SJCRH30 (cell line): Measurements from ENCODE around the gene CCL14. TPM values are rescaled to one million over a fixed set of nuclear protein-coding genes. Genes with fewer than 3 reads are reported as not detected.
"Not testable (repeated sequence)": the region's sequence is repeated elsewhere in the genome, so short reads cannot be mapped to it uniquely, and the experiment has no call there.

Experiments
- DNase-seq, 2 experiments: peaks; one replicate each; pipeline ENCODE4 v3.0.0-alpha.2; 2015 to 2020
- H3K27ac ChIP-seq: fragments of 250-450 bp; sonication (Bioruptor Pico); 2 replicates; pipeline ENCODE4 v1.5.1; 2020; ENCODE audit warnings: mild to moderate bottlenecking, moderate library complexity
- H3K27me3 ChIP-seq: fragments of 250-450 bp; sonication (Bioruptor Pico); 2 replicates; pipeline ENCODE4 v1.5.1; 2020; ENCODE audit warnings: mild to moderate bottlenecking, moderate library complexity
- H3K36me3 ChIP-seq: fragments of 250-450 bp; sonication (Bioruptor Pico); 2 replicates; pipeline ENCODE4 v1.5.1; 2020; ENCODE audit warnings: mild to moderate bottlenecking, moderate library complexity
- H3K4me1 ChIP-seq: fragments of 250-450 bp; sonication (Bioruptor Pico); 2 replicates; pipeline ENCODE4 v1.5.1; 2020; ENCODE audit warnings: mild to moderate bottlenecking, moderate library complexity
- H3K4me3 ChIP-seq: fragments of 250-450 bp; sonication (Bioruptor Pico); 2 replicates; pipeline ENCODE4 v1.5.1; 2020; ENCODE audit warnings: mild to moderate bottlenecking, moderate library complexity
- H3K9me3 ChIP-seq: fragments of 250-450 bp; sonication (Bioruptor Pico); replicated peaks from 2 replicates; pipeline ENCODE4 v1.5.1; 2020; ENCODE audit warnings: mild to moderate bottlenecking, moderate library complexity
- total RNA-seq: library from RNA; depleted of rRNA; stranded (reverse); fragments of >200 nt; shearing (Covaris generic); gene quantifications from 2 replicates; pipeline ENCODE4 v1.2.3, GENCODE V29; 2014; rRNA removed

The CCL14 gene
- total RNA-seq: not detected in 2 replicates

GRCh38 chr17:35986643-35987042 is at the start of gene CCL14:
Gene CCL14, minus strand, starts transcription at chr17:35986729. Its CDS starts 80 bp downstream, at chr17:35986649.
- peaks cover 13% of the 10 kb centered on the region; the same call in 1 of the 2 replicates for H3K27me3 ChIP-seq
- no peak within 1 kb of the TSS for H3K27ac ChIP-seq
- DNase-seq: no peak
- H3K4me3 ChIP-seq: no peak within 1 kb of the TSS
- H3K36me3 ChIP-seq: no peaks in the 10 kb centered on the region
- no peaks in the 10 kb centered on the region for H3K9me3 ChIP-seq
- no peaks in the 10 kb centered on the region for H3K4me1 ChIP-seq

GRCh38 chr17:36036235-36036634 is 49.7 kb upstream of the CCL14 start:
- Histone ChIP-seq H3K27me3 (peaks cover 20% of the 10 kb centered on the region), H3K4me1 (no peaks in the 10 kb centered on the region), H3K4me3 (no peak overlapping the region), H3K9me3 (no peaks in the 10 kb centered on the region), H3K27ac (no peak overlapping the region), H3K36me3 (no peaks in the 10 kb centered on the region)
- no peak for DNase-seq

GRCh38 chr17:36034127-36034526 is 47.6 kb upstream of the CCL14 start:
- Histone ChIP-seq H3K36me3 (no peaks in the 10 kb centered on the region), H3K4me3 (no peak overlapping the region), H3K9me3 (no peaks in the 10 kb centered on the region), H3K27me3 (peaks cover 20% of the 10 kb centered on the region), H3K27ac (no peak overlapping the region), H3K4me1 (no peaks in the 10 kb centered on the region)
- DNase-seq: no peak

GRCh38 chr17:36030956-36031355 is 44.4 kb upstream of the CCL14 start:
- no peaks in the 10 kb centered on the region for H3K9me3 ChIP-seq
- H3K27me3 ChIP-seq: peaks cover 13% of the 10 kb centered on the region
- no peaks in the 10 kb centered on the region for H3K4me1 ChIP-seq
- no peak overlapping the region for H3K27ac ChIP-seq
- H3K36me3 ChIP-seq: no peaks in the 10 kb centered on the region
- no peak overlapping the region for H3K4me3 ChIP-seq
- no peak for DNase-seq

GRCh38 chr17:36027761-36028160 is 41.2 kb upstream of the CCL14 start:
- no peak for DNase-seq
- no peak overlapping the region for H3K4me3 ChIP-seq
- peaks cover 10% of the 10 kb centered on the region; the same call in 1 of the 2 replicates for H3K27me3 ChIP-seq
- H3K9me3 ChIP-seq: no peaks in the 10 kb centered on the region
- no peak overlapping the region for H3K27ac ChIP-seq
- H3K4me1 ChIP-seq: no peaks in the 10 kb centered on the region
- no peaks in the 10 kb centered on the region for H3K36me3 ChIP-seq

GRCh38 chr17:36024106-36024869 is 37.8 kb upstream of the CCL14 start:
- 0 out of 2 replicates have a peak, but pooled peaks cover 5% of the 10 kb centered on the region for H3K27me3 ChIP-seq
- no peaks in the 10 kb centered on the region for H3K4me1 ChIP-seq
- H3K9me3 ChIP-seq: no peaks in the 10 kb centered on the region
- H3K36me3 ChIP-seq: no peaks in the 10 kb centered on the region
- H3K4me3 ChIP-seq: no peak overlapping the region
- DNase-seq: no peak
- no peak overlapping the region for H3K27ac ChIP-seq

GRCh38 chr17:36019423-36019822 is 32.9 kb upstream of the CCL14 start:
- Histone ChIP-seq H3K4me1 (no peaks in the 10 kb centered on the region), H3K4me3 (no peak overlapping the region), H3K9me3 (no peaks in the 10 kb centered on the region), H3K36me3 (no peaks in the 10 kb centered on the region), H3K27ac (no peak overlapping the region), H3K27me3 (peaks cover 21% of the 10 kb centered on the region)
- DNase-seq: no peak

GRCh38 chr17:36017799-36018198 is 31.3 kb upstream of the CCL14 start, which contains the start of gene CCL23:
Gene CCL23, minus strand, starts transcription at chr17:36017972. Its CDS starts 75 bp downstream, at chr17:36017897.
- no peaks in the 10 kb centered on the region for H3K36me3 ChIP-seq
- H3K27me3 ChIP-seq: peaks cover 17% of the 10 kb centered on the region
- no peaks in the 10 kb centered on the region for H3K9me3 ChIP-seq
- no peak for DNase-seq
- no peaks in the 10 kb centered on the region for H3K4me1 ChIP-seq
- H3K4me3 ChIP-seq: no peak within 1 kb of the TSS
- no peak within 1 kb of the TSS for H3K27ac ChIP-seq

GRCh38 chr17:36016555-36016954 is 30.0 kb upstream of the CCL14 start:
- Histone ChIP-seq H3K9me3 (no peaks in the 10 kb centered on the region), H3K36me3 (no peaks in the 10 kb centered on the region), H3K27me3 (peaks cover 17% of the 10 kb centered on the region), H3K4me1 (no peaks in the 10 kb centered on the region), H3K4me3 (no peak overlapping the region), H3K27ac (no peak overlapping the region)
- no peak for DNase-seq

- not testable (repeated sequence) for DNase-seq
Measured at GRCh38 chr17:36015895-36016294, 29.4 kb upstream of the CCL14 start.

GRCh38 chr17:36014946-36015345 is 28.4 kb upstream of the CCL14 start:
- Histone ChIP-seq H3K36me3 (no peaks in the 10 kb centered on the region), H3K4me3 (no peak overlapping the region), H3K27ac (no peak overlapping the region), H3K4me1 (no peaks in the 10 kb centered on the region), H3K9me3 (no peaks in the 10 kb centered on the region), H3K27me3 (peaks cover 17% of the 10 kb centered on the region)
- no peak for DNase-seq

More at GRCh38 chr17:36015895-36016294, 29.4 kb upstream of the CCL14 start:
- peaks cover 17% of the 10 kb centered on the region for H3K27me3 ChIP-seq
- H3K9me3 ChIP-seq, H3K36me3 ChIP-seq, H3K4me1 ChIP-seq, H3K4me3 ChIP-seq, H3K27ac ChIP-seq: not testable (repeated sequence)

GRCh38 chr17:36011201-36011600 is 24.7 kb upstream of the CCL14 start:
- DNase-seq: no peak
- no peaks in the 10 kb centered on the region for H3K9me3 ChIP-seq
- no peaks in the 10 kb centered on the region for H3K4me1 ChIP-seq
- H3K27me3 ChIP-seq: peaks cover 16% of the 10 kb centered on the region
- no peak overlapping the region for H3K4me3 ChIP-seq
- H3K27ac ChIP-seq: no peak overlapping the region
- no peaks in the 10 kb centered on the region for H3K36me3 ChIP-seq

- no peak overlapping the region for H3K27ac ChIP-seq
- peak; percentile 20 to 57 for DNase-seq
- H3K4me3 ChIP-seq: no peak overlapping the region
- H3K27me3 ChIP-seq: peaks cover 15% of the 10 kb centered on the region; the same call in 1 of the 2 replicates
- H3K9me3 ChIP-seq: no peaks in the 10 kb centered on the region
- no peaks in the 10 kb centered on the region for H3K36me3 ChIP-seq
- H3K4me1 ChIP-seq: no peaks in the 10 kb centered on the region
Measured at GRCh38 chr17:36008998-36009665, 22.6 kb upstream of the CCL14 start.

GRCh38 chr17:36004594-36005108 is 18.1 kb upstream of the CCL14 start:
- H3K9me3 ChIP-seq: no peaks in the 10 kb centered on the region
- H3K36me3 ChIP-seq: no peaks in the 10 kb centered on the region
- no peak overlapping the region for H3K4me3 ChIP-seq
- H3K4me1 ChIP-seq: no peaks in the 10 kb centered on the region
- DNase-seq: peak in 1 of 2 experiments; percentile 38
- H3K27ac ChIP-seq: no peak overlapping the region
- H3K27me3 ChIP-seq: peaks cover 23% of the 10 kb centered on the region

- no peak for DNase-seq
- Histone ChIP-seq H3K4me1 (no peaks in the 10 kb centered on the region), H3K27me3 (peaks cover 20% of the 10 kb centered on the region), H3K4me3 (no peak overlapping the region), H3K9me3 (no peaks in the 10 kb centered on the region), H3K27ac (no peak overlapping the region), H3K36me3 (no peaks in the 10 kb centered on the region)
Measured at GRCh38 chr17:36002631-36003030, 16.1 kb upstream of the CCL14 start.
